Activated CD8-positive, alpha-beta memory T cell treated with anti-CD3 and anti-CD28 coated beads, Interleukin-2, amount 50 U/mL, for 24 hours (primary cell): ENCODE measurements around the gene UPF2.
"Not testable (repeated sequence)": the region's sequence is repeated elsewhere in the genome, so short reads cannot be mapped to it uniquely, and the experiment has no call there.

ENCODE experiments used
- DNase-seq: peaks from one replicate; pipeline ENCODE4 v3.0.0-alpha.2; 2020; ENCODE audit errors: extremely low read depth

Gene UPF2

GRCh38 chr10:12042797-12043651 is at the start of gene UPF2:
TSS of gene UPF2 (minus strand) at chr10:12042809. CDS start at chr10:12035423, 7,386 bp downstream.
- DNase-seq: peak; percentile 94

- DNase-seq: no peak
These were observed 48.8 kb upstream of the UPF2 start for GRCh38 chr10:12091421-12091820.

GRCh38 chr10:12088919-12089318 is 46.3 kb upstream of the UPF2 start:
- no peak for DNase-seq

GRCh38 chr10:12081879-12082557 is 39.4 kb upstream of the UPF2 start:
- no peak for DNase-seq

GRCh38 chr10:12081470-12081869 is 38.9 kb upstream of the UPF2 start:
- no peak for DNase-seq

- no peak for DNase-seq
These were observed 35.1 kb upstream of the UPF2 start for GRCh38 chr10:12077580-12078180.

- no peak for DNase-seq
These were observed 30.9 kb upstream of the UPF2 start for GRCh38 chr10:12073526-12073925.

GRCh38 chr10:12071441-12071840 is 28.8 kb upstream of the UPF2 start:
- DNase-seq: not testable (repeated sequence)

GRCh38 chr10:12068449-12069269 is 26.1 kb upstream of the UPF2 start, which contains the start of gene DHTKD1:
TSS of gene DHTKD1 (plus strand) at chr10:12068954. CDS start at chr10:12069034, 80 bp downstream.
- DNase-seq: peak; percentile 97

GRCh38 chr10:12067336-12067735 is 24.7 kb upstream of the UPF2 start:
- DNase-seq: no peak

- DNase-seq: no peak
These were observed 20.8 kb upstream of the UPF2 start for GRCh38 chr10:12063483-12063818.

GRCh38 chr10:12062754-12063482 is 20.3 kb upstream of the UPF2 start:
- DNase-seq: no peak

GRCh38 chr10:12061124-12061523 is 18.5 kb upstream of the UPF2 start:
- no peak for DNase-seq

- DNase-seq: no peak
These were observed 14.1 kb upstream of the UPF2 start for GRCh38 chr10:12056748-12057147.

GRCh38 chr10:12055732-12056131 is 13.1 kb upstream of the UPF2 start:
- no peak for DNase-seq

- DNase-seq: no peak
These were observed 8.6 kb upstream of the UPF2 start for GRCh38 chr10:12051241-12051640.

GRCh38 chr10:12050528-12050927 is 7.9 kb upstream of the UPF2 start:
- DNase-seq: no peak

GRCh38 chr10:12048547-12048946 is 5.9 kb upstream of the UPF2 start:
- DNase-seq: no peak

GRCh38 chr10:12045596-12045995 is 3.0 kb upstream of the UPF2 start:
- DNase-seq: no peak

- no peak for DNase-seq
These were observed 206 bp downstream of the UPF2 start for GRCh38 chr10:12042409-12042796.

- DNase-seq: no peak
These were observed 722 bp downstream of the UPF2 start for GRCh38 chr10:12041766-12042408.
